Neural progenitor cell (in vitro differentiated cells): Measurements from ENCODE around the gene RPL10A.

ENCODE experiments used
- EZH2 ChIP-seq: fragments of 200-600 bp; sonication (generic); IDR thresholded peaks from 2 replicates; pipeline ENCODE4 v1.6.1; 2017; ENCODE audit warnings: antibody characterized with exemption, mild to moderate bottlenecking, moderate library complexity
- EZH2phosphoT487 ChIP-seq: fragments of 200-600 bp; sonication (generic); IDR thresholded peaks from 2 replicates; pipeline ENCODE4 v1.6.1; 2017; ENCODE audit warnings: antibody characterized with exemption
- TF ChIP-seq, protein P1 (sequence below): fragments of 200-600 bp; sonication (generic); IDR thresholded peaks from 2 replicates; pipeline ENCODE4 v1.5.1; 2017; ENCODE audit warnings: antibody characterized with exemption, mild to moderate bottlenecking

DNA sequence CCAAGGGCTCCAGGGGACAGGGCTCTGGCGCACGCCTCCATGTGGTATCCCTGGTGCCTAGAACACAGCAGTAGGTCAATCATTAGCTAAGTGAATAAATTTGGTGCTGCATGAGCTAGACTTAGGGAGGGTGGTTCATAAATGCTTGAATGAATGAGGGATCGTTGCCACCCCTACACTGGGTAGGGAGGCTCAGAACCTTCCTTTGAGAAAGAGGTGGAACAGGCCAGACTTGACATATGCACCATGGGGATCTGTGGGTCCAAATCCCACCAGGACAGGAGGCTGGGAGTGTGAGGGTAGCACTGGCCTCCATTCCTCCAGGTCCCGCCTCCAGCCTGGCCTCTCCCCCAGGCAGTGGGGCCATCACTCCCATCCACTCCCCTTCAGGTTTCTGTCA is 14.9 kb downstream of the RPL10A start:
- TF ChIP-seq, protein P1, sequence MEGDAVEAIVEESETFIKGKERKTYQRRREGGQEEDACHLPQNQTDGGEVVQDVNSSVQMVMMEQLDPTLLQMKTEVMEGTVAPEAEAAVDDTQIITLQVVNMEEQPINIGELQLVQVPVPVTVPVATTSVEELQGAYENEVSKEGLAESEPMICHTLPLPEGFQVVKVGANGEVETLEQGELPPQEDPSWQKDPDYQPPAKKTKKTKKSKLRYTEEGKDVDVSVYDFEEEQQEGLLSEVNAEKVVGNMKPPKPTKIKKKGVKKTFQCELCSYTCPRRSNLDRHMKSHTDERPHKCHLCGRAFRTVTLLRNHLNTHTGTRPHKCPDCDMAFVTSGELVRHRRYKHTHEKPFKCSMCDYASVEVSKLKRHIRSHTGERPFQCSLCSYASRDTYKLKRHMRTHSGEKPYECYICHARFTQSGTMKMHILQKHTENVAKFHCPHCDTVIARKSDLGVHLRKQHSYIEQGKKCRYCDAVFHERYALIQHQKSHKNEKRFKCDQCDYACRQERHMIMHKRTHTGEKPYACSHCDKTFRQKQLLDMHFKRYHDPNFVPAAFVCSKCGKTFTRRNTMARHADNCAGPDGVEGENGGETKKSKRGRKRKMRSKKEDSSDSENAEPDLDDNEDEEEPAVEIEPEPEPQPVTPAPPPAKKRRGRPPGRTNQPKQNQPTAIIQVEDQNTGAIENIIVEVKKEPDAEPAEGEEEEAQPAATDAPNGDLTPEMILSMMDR = no peak
- TF ChIP-seq EZH2 (no peak), EZH2phosphoT487 (no peak)
